ENCODE data around the gene INS. TPM values are rescaled to one million over a fixed set of nuclear protein-coding genes. Genes with fewer than 3 reads are reported as not detected.
A peak's percentile ranks its signal among the peaks of the same experiment; 100 is the strongest.

Gene INS
- total and polyA plus RNA-seq, 4 experiments from 2014 or later: not detected

DNA sequence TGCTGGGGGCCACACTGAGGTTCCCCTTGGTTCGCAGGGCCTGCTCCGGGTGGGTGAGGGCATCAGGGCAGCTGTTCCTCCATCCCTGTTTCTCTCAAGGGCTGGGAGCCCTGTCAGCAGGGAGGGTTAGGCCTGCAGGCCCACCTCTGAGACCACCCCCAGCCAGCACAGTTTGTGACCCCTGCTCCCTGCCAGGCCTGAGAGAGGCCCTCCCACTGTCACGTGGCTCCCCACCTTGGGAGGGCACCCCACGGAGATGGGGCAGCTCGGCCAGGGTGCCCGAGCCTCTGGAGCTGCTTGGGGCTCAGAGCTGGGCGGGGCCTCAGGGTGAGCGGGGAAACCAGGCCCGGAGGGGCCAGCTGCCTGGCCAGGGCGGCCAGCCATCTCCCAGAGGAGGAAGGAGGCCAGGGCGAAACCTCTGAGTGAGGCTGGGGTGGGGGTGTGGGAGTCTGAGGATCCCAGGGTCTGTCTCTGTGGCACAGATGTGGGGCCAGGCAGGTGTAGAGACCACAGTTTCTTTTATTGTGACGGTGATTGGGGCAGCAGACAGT is 2.5 kb upstream of the INS start:
- Mint-ChIP-seq H3K9me3 (no peaks in the 10 kb centered on the region), H3K27ac (no peak overlapping the region), H3K4me1 (no peaks in the 10 kb centered on the region), H3K27me3 (peaks cover 3% of the 10 kb centered on the region in 2 donors), H3K4me3 (no peak overlapping the region), H3K36me3 (no peaks in the 10 kb centered on the region)
- CTCF ChIA-PET (ENCODE audit: partially characterized antibody): interaction anchor here (0.8 to 1.7 kb wide), 2 partner anchors 12 to 141 kb away, joined by 3 to 7 read pairs; no protein-coding TSS in a partner anchor
- no peak overlapping the region for H3K4me3 ChIP-seq (ENCODE audit: low read length in 2 of 2)
- no peaks in the 10 kb centered on the region for H3K27me3 ChIP-seq (ENCODE audit: insufficient read depth, low read length)
- H3K27ac ChIP-seq (ENCODE audit: low read depth, low read length): no peak overlapping the region
- DNase-seq: no peak
- H3K4me1 ChIP-seq (ENCODE audit: insufficient read depth, low read length): no peaks in the 10 kb centered on the region
- no peaks in the 10 kb centered on the region for H3K36me3 ChIP-seq (ENCODE audit: insufficient read depth, low read length)
- no peaks in the 10 kb centered on the region for H3K9me3 ChIP-seq (ENCODE audit: control insufficient read depth in 1 of 2, low read length in 2 of 2)
- POLR2A ChIA-PET (ENCODE audit: partially characterized antibody): no interaction called here
- intact Hi-C loops (cut with micrococcal nuclease): no loop called here

DNA sequence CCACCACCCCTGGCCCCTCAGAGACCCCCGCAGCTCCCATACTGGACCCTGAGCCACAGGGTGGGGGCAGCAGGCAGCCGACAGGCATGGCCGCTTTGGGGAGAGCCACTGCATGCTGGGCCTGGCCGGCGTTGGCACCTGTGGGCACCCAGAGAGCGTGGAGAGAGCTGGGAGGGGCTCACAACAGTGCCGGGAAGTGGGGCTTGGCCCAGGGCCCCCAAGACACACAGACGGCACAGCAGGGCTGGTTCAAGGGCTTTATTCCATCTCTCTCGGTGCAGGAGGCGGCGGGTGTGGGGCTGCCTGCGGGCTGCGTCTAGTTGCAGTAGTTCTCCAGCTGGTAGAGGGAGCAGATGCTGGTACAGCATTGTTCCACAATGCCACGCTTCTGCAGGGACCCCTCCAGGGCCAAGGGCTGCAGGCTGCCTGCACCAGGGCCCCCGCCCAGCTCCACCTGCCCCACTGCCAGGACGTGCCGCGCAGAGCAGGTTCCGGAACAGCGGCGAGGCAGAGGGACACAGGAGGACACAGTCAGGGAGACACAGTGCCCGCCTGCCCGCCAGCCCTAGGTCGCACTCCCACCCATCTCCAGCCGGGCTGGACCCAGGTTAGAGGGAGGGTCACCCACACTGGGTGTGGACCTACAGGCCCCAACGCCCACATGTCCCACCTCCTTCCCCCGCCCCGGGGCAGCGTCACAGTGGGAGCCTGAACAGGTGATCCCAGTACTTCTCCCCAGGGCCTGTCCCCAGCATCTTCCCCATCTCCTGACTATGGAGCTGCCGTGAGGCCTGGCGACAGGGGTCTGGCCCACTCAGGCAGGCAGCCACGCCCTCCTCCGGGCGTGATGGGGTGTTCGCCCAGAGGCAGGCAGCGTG is 1.2 kb downstream of the INS start:
- Mint-ChIP-seq H3K36me3 (no peaks in the 10 kb centered on the region), H3K4me3 (no peak overlapping the region), H3K4me1 (no peaks in the 10 kb centered on the region), H3K27ac (no peak overlapping the region), H3K27me3 (peaks cover 0 to 3% of the 10 kb centered on the region in 2 donors), H3K9me3 (no peaks in the 10 kb centered on the region)
- Histone ChIP-seq H3K36me3 (ENCODE audit: insufficient read depth, low read length) (no peaks in the 10 kb centered on the region), H3K4me3 (ENCODE audit: low read length in 2 of 2) (no peak overlapping the region), H3K4me1 (ENCODE audit: insufficient read depth, low read length) (no peaks in the 10 kb centered on the region), H3K9me3 (ENCODE audit: control insufficient read depth in 1 of 2, low read length in 2 of 2) (no peaks in the 10 kb centered on the region), H3K27ac (ENCODE audit: low read depth, low read length) (no peak overlapping the region), H3K27me3 (ENCODE audit: insufficient read depth, low read length) (no peaks in the 10 kb centered on the region)
- CTCF ChIA-PET (ENCODE audit: partially characterized antibody): interaction anchor here (1.2 to 2.3 kb wide), 2 partner anchors 9 to 124 kb away, joined by 4 to 5 read pairs; no protein-coding TSS in a partner anchor
- no peak for DNase-seq
- POLR2A ChIA-PET (ENCODE audit: partially characterized antibody): no interaction called here
- intact Hi-C loops (cut with micrococcal nuclease): no loop called here

DNA sequence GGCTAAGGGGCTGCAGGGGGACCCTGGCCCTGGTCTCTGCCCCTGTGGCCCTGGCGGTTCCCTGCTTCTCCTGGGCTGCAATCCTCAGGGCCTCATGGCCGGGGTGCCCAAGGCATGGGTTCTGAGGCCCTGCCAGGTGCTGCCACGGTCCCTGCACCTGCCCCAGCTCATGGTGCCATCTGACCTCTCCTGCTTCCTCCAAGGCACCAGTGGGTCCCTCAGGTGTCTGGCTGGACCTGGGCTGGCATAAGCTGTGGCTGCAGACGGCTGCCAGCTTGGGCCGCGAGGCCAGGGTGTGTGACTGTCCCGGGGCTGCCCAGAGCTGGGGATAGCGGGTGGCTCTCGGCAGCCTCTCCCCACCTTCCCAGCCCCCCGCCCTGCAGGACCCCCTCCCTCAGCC is 2.0 kb downstream of the INS start:
- H3K36me3 ChIP-seq (ENCODE audit: insufficient read depth, low read length): no peaks in the 10 kb centered on the region
- no peaks in the 10 kb centered on the region for H3K9me3 ChIP-seq (ENCODE audit: control insufficient read depth in 1 of 2, low read length in 2 of 2)
- Mint-ChIP-seq H3K4me3 (no peak overlapping the region), H3K27ac (no peak overlapping the region), H3K36me3 (no peaks in the 10 kb centered on the region), H3K9me3 (no peaks in the 10 kb centered on the region), H3K27me3 (peaks cover 0 to 1% of the 10 kb centered on the region in 2 donors), H3K4me1 (no peaks in the 10 kb centered on the region)
- H3K27ac ChIP-seq (ENCODE audit: low read depth, low read length): no peak overlapping the region
- no peaks in the 10 kb centered on the region for H3K4me1 ChIP-seq (ENCODE audit: insufficient read depth, low read length)
- DNase-seq: no peak
- no peak overlapping the region for H3K4me3 ChIP-seq (ENCODE audit: low read length in 2 of 2)
- ChIA-PET POLR2A (ENCODE audit: partially characterized antibody) (no interaction called here), CTCF (ENCODE audit: partially characterized antibody) (interaction anchor here (1.5 to 2.3 kb wide), 2 partner anchors 10 to 123 kb away, joined by 5 to 6 read pairs; no protein-coding TSS in a partner anchor)
- intact Hi-C loops (cut with micrococcal nuclease): no loop called here
- H3K27me3 ChIP-seq (ENCODE audit: insufficient read depth, low read length): no peaks in the 10 kb centered on the region

DNA sequence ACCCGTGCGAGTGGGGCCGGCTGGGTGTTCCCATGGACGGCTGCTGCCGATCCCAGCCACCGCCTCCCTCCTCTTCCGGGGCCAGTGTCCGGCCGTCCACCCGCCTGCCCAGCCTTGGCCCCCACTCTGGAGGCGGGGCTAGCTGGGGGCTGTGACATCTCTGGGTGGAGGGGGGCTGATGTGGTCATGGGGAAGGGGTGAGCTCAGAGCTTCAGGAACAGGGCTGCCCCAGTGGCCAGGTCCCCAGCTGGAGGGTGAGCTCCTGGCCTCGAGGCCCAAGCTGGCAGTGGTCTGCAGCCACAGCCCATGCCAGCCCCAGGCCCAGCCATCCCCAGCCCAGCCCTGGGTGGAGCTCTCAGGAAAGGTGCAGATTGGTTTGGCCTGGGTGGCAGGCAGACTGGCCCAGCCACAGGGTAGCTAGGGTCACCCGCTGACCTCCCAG is 2.7 kb downstream of the INS start:
- H3K4me1 Mint-ChIP-seq: no peaks in the 10 kb centered on the region
- Histone ChIP-seq H3K4me3 (ENCODE audit: low read length in 2 of 2) (no peak overlapping the region), H3K4me1 (ENCODE audit: insufficient read depth, low read length) (no peaks in the 10 kb centered on the region), H3K27ac (ENCODE audit: low read depth, low read length) (no peak overlapping the region), H3K9me3 (ENCODE audit: control insufficient read depth in 1 of 2, low read length in 2 of 2) (no peaks in the 10 kb centered on the region), H3K27me3 (ENCODE audit: insufficient read depth, low read length) (no peaks in the 10 kb centered on the region), H3K36me3 (ENCODE audit: insufficient read depth, low read length) (no peaks in the 10 kb centered on the region)
- DNase-seq: no peak
- intact Hi-C loops (cut with micrococcal nuclease): no loop called here
- CTCF ChIA-PET (ENCODE audit: partially characterized antibody): interaction anchor here (1.1 to 2.3 kb wide), 3 partner anchors 9 to 464 kb away, joined by 3 to 6 read pairs (median 5); no protein-coding TSS in a partner anchor
- H3K27ac Mint-ChIP-seq: no peak overlapping the region
- H3K9me3 Mint-ChIP-seq: no peaks in the 10 kb centered on the region
- no peak overlapping the region for H3K4me3 Mint-ChIP-seq
- no peaks in the 10 kb centered on the region for H3K36me3 Mint-ChIP-seq
- POLR2A ChIA-PET (ENCODE audit: partially characterized antibody): no interaction called here
- H3K27me3 Mint-ChIP-seq: peaks cover 0 to 1% of the 10 kb centered on the region in 2 donors

DNA sequence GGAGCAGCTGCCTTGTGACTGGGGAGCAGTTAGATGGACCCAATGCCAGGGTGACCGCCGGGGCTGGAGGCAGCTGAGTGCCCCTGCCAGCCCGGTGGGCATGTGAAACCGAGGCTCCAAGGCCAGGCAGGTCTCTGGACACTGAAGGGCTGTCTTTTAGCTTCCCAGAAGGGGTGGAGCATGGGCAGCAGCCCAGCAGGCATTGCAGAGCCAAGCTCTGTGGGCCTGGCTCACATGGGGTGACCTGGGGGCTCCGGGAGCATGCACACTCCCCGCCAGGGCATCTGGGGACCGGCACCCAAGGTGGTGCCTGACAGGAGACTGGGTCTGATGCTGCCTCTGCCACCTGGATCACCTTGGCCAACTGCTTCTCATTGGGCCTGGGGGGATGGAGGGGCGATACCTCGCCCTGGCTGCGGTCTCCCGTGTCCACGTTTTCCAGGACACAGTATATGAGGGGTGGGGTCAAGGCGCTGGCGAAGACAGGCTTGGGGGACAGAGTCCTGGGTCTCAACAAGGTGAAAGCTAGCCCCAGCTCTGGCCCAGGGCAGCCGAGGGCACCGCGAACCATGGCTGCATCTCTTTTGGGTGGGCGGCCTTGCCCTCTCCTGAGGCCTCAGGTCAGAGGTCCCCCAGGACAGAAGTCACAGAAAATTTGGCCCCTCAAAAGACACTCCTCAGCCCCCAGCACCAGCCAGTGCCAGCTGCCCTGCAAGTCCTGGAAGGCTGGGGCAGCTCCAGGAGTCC is 3.5 kb downstream of the INS start:
- H3K4me3 Mint-ChIP-seq: no peak overlapping the region
- no peak overlapping the region for H3K27ac ChIP-seq (ENCODE audit: low read depth, low read length)
- DNase-seq: no peak
- no peaks in the 10 kb centered on the region for H3K36me3 ChIP-seq (ENCODE audit: insufficient read depth, low read length)
- no peaks in the 10 kb centered on the region for H3K27me3 ChIP-seq (ENCODE audit: insufficient read depth, low read length)
- H3K27ac Mint-ChIP-seq: no peak overlapping the region
- no peak overlapping the region for H3K4me3 ChIP-seq (ENCODE audit: low read length in 2 of 2)
- ChIA-PET CTCF (ENCODE audit: partially characterized antibody) (interaction anchor here (1.1 to 2.6 kb wide), 3 partner anchors 8 to 463 kb away, joined by 3 to 17 read pairs (median 6); no protein-coding TSS in a partner anchor), POLR2A (ENCODE audit: partially characterized antibody) (no interaction called here)
- no peaks in the 10 kb centered on the region for H3K9me3 ChIP-seq (ENCODE audit: control insufficient read depth in 1 of 2, low read length in 2 of 2)
- intact Hi-C loops (cut with micrococcal nuclease): no loop called here
- H3K4me1 ChIP-seq (ENCODE audit: insufficient read depth, low read length): no peaks in the 10 kb centered on the region
- no peaks in the 10 kb centered on the region for H3K4me1 Mint-ChIP-seq
- no peaks in the 10 kb centered on the region for H3K36me3 Mint-ChIP-seq
- peaks cover 0 to 1% of the 10 kb centered on the region in 2 donors for H3K27me3 Mint-ChIP-seq
- no peaks in the 10 kb centered on the region for H3K9me3 Mint-ChIP-seq

DNA sequence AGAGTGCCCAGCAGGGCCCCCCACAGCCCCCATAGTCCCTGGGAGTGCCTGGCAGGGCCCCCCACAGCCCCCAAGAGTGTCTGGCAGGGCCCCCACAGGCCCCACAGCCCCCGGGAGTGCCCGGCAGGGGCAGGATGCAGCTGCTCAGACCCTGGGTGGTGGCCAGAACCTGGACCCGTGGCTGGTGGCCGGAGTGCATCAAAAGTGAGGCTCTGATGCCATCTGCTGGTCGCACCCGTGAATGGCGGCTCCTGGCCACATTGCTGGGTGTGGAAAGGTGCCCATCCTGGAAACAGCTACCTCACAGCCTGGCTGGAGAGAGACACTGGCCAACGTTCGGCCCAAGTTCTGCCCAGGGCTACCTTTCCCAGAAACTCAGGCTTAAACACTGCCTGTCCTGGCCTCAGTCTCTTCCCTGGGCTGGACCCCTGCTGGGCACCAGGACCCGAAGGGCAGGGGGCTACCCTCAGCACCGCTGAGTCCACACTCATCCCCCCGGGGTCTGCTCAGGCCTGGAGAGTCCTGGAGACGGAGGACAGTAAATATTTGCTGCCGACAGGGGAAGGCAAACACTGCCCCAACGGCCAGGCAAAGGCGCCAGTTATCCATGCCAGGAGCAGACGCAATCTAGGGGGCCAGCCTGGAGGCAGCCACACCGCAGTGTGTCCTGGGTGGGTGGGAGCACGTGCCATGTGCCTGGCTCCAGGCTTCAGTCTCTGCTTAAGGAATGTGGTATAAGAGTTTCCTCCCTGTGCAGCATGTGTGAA is 4.4 kb downstream of the INS start:
- DNase-seq: peak in 4 of 5 donors; percentile 25 to 43 (median 32)
- Mint-ChIP-seq H3K4me1 (peaks cover 5% of the 10 kb centered on the region in 4 donors), H3K27ac (no peak overlapping the region), H3K9me3 (no peaks in the 10 kb centered on the region), H3K4me3 (no peak overlapping the region), H3K36me3 (no peaks in the 10 kb centered on the region), H3K27me3 (peaks cover 0 to 1% of the 10 kb centered on the region in 2 donors)
- H3K4me3 ChIP-seq (ENCODE audit: low read length in 2 of 2): no peak overlapping the region
- no peak overlapping the region for H3K27ac ChIP-seq (ENCODE audit: low read depth, low read length)
- no peaks in the 10 kb centered on the region for H3K36me3 ChIP-seq (ENCODE audit: insufficient read depth, low read length)
- peaks cover 3% of the 10 kb centered on the region for H3K4me1 ChIP-seq (ENCODE audit: insufficient read depth, low read length)
- POLR2A ChIA-PET (ENCODE audit: partially characterized antibody): no interaction called here
- CTCF ChIA-PET (ENCODE audit: partially characterized antibody): interaction anchor here (0.7 to 2.6 kb wide), 7 partner anchors 9 to 504 kb away, joined by 3 to 17 read pairs (median 4); no protein-coding TSS in a partner anchor
- H3K27me3 ChIP-seq (ENCODE audit: insufficient read depth, low read length): no peaks in the 10 kb centered on the region
- H3K9me3 ChIP-seq (ENCODE audit: control insufficient read depth in 1 of 2, low read length in 2 of 2): no peaks in the 10 kb centered on the region
- intact Hi-C loops (cut with micrococcal nuclease): no loop called here
